ENCODE results near the gene SLC27A2.

SLC27A2 gene

DNA sequence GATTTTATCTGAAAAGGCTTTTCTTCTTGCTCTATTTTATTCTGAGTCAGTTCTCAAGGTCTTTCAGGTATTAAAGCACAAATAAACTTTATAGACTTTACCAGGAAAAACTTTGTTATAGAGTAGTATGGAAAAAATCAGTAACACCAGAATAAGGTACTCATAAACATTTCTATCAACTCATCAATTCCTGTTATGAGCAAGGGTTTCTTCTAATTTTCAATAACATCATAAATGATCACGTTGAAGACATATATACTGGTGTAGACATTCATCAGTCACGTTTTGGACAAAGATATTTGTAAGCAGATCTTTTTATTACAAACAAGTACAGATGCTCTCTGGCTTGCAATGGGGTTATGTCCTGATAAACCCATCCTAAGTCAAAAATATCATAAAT is 93.1 kb downstream of the SLC27A2 start:
- DNase-seq (ENCODE audit: low read depth in 2 of 2), result no peak

DNA sequence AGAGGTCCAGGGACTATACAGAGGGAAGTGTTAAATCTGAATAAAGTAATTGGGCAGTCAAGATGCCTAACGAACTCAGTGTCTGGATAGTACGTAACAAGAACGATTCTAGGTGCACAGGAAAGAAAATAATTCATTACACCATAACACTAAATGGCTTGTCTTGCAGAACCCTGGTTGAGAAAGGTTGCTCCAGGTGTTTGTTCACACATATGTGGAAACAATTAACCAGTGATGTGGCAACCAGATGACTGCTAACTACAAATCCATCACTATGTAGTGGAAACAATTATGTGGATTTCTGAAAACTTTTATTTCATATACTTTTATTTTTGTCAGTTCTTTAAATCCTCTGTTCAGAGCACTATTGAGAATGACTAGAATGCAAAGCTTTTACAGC is 93.9 kb downstream of the SLC27A2 start:
- no peak for DNase-seq (ENCODE audit: low read depth in 2 of 2)

DNA sequence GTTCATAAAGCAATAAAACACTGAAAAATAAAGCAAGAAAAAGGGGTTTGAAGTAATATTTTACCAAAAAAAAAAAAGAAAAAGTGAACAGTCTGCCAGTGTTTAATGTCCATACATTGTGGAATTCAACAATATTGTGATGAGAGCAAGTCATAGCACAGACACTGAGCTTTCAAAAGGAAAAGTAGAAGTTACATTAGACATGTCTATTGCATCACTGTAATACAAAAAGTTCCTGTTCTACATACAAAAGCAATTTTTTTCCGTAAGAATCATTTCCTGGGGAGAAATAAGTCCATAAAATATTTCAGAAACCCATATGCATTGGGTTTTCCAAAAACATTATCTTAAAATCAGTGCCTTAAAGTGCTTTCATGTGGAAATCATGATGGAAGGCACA is 95.4 kb downstream of the SLC27A2 start:
- no peak for DNase-seq (ENCODE audit: low read depth in 2 of 2)

DNA sequence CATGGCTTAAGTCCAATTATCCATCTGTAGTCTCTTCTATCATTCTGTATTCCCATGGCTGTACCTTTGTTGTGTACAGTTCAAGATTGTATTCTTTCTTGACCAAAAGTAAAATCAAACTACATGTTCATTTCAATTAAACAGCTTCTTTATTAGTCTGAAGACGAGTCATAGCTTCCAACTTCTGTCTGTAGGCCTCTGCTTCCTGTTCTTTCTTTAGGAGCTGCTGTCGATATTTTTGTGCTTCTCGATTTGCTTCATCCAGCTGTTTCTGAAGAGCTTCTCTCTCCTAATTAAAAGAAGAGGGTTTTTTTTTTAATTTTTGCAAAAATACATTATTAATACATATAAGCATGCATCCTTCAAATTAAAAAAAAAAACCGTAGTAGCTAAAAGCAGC is 96.5 kb downstream of the SLC27A2 start:
- no peak for DNase-seq (ENCODE audit: low read depth in 2 of 2)

DNA sequence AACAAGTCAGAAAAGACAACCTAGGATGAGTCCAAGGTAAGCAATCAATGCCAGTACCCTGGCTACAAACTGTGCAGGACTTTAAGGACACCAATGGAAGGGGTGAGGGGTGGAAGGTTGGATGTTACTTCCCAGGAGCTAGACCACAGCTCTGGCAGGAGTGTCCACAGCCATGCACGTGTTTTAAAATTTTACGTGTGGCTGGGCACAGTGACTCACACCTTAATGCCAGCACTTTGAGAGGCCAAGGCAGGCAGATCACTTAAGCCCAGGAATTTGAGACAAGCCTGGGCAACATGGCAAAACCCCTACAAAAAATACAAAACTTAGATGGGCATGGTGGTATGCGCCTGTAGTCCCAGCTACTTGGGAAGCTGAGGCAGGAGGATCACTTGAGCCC is 98.3 kb downstream of the SLC27A2 start:
- no peak for DNase-seq (ENCODE audit: low read depth in 2 of 2)

DNA sequence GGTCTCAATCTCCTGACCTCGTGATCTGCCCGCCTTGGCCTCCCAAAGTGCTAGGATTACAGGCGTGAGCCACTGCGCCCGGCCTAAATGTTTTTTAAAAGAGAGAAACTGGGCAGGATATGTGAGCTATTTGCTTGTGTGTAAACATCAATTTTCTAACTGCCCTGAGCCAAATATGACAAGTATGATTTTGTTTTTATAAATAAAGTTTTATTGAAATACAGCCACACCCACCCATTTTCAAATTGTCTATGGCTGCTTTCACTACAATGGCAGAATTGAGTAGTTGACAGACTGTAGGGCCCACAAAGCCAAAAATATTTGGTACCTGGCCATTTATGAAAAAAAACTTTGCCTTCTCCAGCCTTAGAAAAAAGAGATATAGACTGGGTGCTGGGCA is 99.4 kb downstream of the SLC27A2 start:
- DNase-seq (ENCODE audit: low read depth in 2 of 2), result no peak

All from stimulated activated CD8-positive, alpha-beta memory T cell treated with anti-CD3 and anti-CD28 coated beads, Interleukin-2, amount 100 ng/mL, for 48 hours (primary cell).